ENCODE results near the gene AADACL4. TPM values are rescaled to one million over a fixed set of nuclear protein-coding genes. Genes with fewer than 3 reads are reported as not detected.
"Not testable (repeated sequence)": the region's sequence is repeated elsewhere in the genome, so short reads cannot be mapped to it uniquely, and the experiment has no call there.

Gene AADACL4
- total RNA-seq, 4 donors from 2014 or later, result 0.59 TPM; not detected in 3

- intact Hi-C loops (cut with DNase I; ENCODE audit: low total_unique reads), result no loop called here
- TF ChIP-seq CTCF (IDR thresholded peaks at IDR 0.05), result no peak
- TF ChIP-seq POLR2A (IDR thresholded peaks at IDR 0.05), result no peak
- WGBS, 2 donors, result 86 to 89% methylated on average over 2 of the region's 2 CpGs
- DNase-seq (ENCODE audit: low spot score in 2 of 2), result no peak
- no peak overlapping the region for H3K4me3 ChIP-seq (ENCODE audit: low read depth, poor library complexity, severe bottlenecking)
Measured at GRCh38 chr1:12643079-12643478, 806 bp upstream of the AADACL4 start.

- intact Hi-C loops (cut with DNase I; ENCODE audit: low total_unique reads), result no loop called here
- TF ChIP-seq CTCF (IDR thresholded peaks at IDR 0.05) (no peak), POLR2A (IDR thresholded peaks at IDR 0.05) (no peak)
- H3K4me3 ChIP-seq (ENCODE audit: low read depth, poor library complexity, severe bottlenecking), result no peak overlapping the region
- 79 to 90% methylated on average over 2 of the region's 2 CpGs for WGBS, 2 donors
- DNase-seq (ENCODE audit: low spot score in 2 of 2), result no peak
Measured at GRCh38 chr1:12644237-12644636, 352 bp downstream of the AADACL4 start.

DNA sequence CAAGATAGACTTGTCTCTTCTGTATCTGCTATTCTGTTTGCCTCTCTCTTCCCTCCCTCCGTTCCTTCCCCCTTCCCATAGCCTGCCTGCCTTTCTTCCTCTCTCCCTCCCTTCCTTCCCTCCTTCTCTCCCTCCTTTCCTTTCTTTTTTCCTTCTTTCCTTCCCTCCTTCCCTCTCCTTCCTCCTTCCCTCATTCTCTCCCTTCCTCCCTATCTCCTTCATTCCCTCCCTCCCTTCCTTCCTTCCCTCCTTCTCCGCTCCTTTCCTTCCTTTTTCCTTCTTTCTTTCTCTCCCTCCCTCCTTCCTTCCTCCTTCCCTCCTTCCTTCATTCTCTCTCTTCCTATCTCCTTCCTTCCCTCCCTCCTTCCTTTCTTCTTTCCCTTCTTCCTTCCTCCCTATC, 944 bp downstream of the AADACL4 start:
- TF ChIP-seq POLR2A (IDR thresholded peaks at IDR 0.05), result no peak
- TF ChIP-seq CTCF (IDR thresholded peaks at IDR 0.05), result no peak
- 88 to 91% methylated on average over 2 of the region's 2 CpGs for WGBS, 2 donors
- no peak overlapping the region for H3K4me3 ChIP-seq (ENCODE audit: low read depth, poor library complexity, severe bottlenecking)
- DNase-seq (ENCODE audit: low spot score in 2 of 2), result no peak
- intact Hi-C loops (cut with DNase I; ENCODE audit: low total_unique reads), result no loop called here

DNA sequence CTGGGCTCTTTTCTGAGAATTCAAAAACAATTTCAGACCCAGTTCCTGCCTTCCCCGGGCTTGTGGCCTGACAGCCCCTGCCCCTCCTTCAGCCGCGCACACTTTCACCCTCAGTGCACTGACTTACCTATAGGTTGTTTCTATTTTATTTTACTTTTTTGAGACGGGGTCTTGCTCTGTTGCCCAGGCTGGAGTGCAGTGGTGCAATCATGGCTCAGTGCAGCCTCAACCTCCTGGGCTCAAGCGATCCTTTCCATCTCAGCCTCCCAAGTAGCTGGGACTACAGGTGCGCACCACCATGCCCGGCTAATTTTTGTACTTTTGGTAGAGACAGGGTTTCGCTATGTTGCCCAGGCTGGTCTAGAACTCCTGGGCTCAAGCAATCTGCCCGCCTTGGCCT, 1.5 kb downstream of the AADACL4 start:
- H3K4me3 ChIP-seq (ENCODE audit: low read depth, poor library complexity, severe bottlenecking); intact Hi-C loops (cut with DNase I; ENCODE audit: low total_unique reads); DNase-seq (ENCODE audit: low spot score in 2 of 2): not testable (repeated sequence)
- WGBS, 2 donors, result 92 to 94% methylated on average over 9 of the region's 9 CpGs

GRCh38 chr1:12648741-12649140, 4.9 kb downstream of the AADACL4 start:
- H3K4me3 ChIP-seq (ENCODE audit: low read depth, poor library complexity, severe bottlenecking), result no peak overlapping the region
- DNase-seq (ENCODE audit: low spot score in 2 of 2), result no peak
- intact Hi-C loops (cut with DNase I; ENCODE audit: low total_unique reads), result no loop called here
- TF ChIP-seq POLR2A (IDR thresholded peaks at IDR 0.05) (no peak), CTCF (IDR thresholded peaks at IDR 0.05) (no peak)
- 84 to 86% methylated on average over 7 of the region's 7 CpGs for WGBS, 2 donors

DNA sequence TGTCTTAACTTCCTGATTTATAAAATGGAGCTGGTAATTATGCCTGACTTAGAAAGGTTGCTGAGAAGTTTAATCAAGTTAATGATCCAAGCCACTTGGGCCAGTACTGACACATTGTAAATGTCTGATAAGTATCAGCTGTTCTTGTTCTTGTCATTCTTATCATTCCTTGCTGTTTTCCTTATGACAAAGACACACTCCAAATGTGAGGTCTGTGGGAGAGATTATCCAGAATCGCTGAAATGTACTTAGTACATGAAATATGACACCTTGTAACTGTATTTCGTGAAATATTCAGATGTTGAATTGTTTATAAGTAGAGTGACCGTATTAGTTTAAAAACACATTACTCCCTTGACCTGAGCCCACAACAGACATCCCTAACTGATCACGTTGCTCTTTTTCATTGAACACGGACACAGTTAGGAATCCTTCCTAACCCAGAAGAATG, 6.1 kb downstream of the AADACL4 start:
- WGBS, 2 donors, result 48 to 52% methylated on average over 5 of the region's 5 CpGs
- intact Hi-C loops (cut with DNase I; ENCODE audit: low total_unique reads), result no loop called here
- DNase-seq (ENCODE audit: low spot score in 2 of 2), result no peak

More for the DNA sequence above, 6.1 kb downstream of the AADACL4 start:
- no peak overlapping the region for H3K4me3 ChIP-seq (ENCODE audit: low read depth, poor library complexity, severe bottlenecking)
- TF ChIP-seq POLR2A (IDR thresholded peaks at IDR 0.05) (no peak), CTCF (IDR thresholded peaks at IDR 0.05) (no peak)

All from lower leg skin (tissue), 4 donors.